GM15510 (cell line): ENCODE results near the gene UBE4B.
A peak's percentile ranks its signal among the peaks of the same experiment; 100 is the strongest.

Experiments used
- POLR2A ChIP-seq: IDR thresholded peaks from 3 replicates; pipeline ENCODE4 v1.6.1; 2011; ENCODE audit warnings: borderline replicate concordance; ENCODE audit not compliant: insufficient read length; ENCODE audit errors: extremely low read depth

Gene UBE4B

DNA sequence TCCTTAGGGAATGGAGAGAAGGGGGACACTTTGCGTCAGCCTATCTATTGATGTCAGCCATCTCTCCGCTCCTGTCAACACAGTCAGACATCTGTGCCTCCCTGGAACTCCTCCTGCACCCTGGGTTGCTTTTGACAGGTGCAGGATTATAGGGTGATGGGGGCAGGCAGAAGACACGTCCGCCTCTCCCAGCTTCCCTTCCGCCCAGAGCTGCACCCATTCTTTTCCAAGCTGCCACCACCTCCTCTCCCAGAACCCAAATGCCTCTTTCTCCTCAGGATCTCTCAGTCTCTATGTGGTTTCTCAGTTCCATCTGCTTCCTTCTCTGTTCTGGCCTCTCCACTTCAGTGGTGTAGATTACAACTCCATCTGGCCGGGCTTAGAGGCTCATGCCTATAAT, 160.5 kb downstream of the UBE4B start:
- no peak for TF ChIP-seq POLR2A

DNA sequence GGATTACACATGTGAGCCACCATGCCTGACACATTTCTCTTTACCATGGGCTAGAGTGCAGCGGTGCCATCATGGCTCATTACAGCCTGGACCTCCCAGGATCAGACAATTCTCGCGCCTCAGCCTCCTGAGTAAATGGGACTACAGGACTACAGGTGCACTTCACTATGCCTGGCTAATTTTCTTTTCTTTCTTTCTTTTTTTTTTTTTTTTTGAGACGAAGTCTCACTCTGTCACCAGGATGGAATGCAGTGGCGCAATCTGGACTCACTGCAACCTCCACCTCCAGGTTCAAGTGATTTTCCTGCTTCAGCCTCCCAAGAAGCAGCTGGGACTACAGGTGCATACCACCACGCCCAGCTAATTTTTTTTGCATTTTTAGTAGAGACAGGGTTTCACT, 162.8 kb downstream of the UBE4B start:
- no peak for TF ChIP-seq POLR2A

DNA sequence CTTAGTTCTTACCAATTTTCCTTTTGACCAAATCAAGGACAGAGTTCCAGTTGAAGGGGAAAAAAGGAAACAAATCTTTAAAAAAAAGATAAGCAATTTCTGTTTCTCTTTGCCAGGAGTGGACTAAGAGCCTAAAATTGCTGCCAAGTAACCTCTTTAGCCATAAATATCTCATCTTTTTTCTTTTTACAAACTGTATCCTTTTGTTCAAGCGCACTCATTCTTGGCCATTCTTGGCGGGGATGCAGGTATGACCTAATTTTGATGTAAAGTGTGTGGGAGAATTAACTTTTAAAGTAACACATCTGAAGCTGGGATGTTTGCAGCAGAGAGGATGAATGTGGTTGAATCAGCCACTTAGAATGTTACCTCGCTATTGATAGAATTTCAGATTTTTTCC, 164.2 kb downstream of the UBE4B start:
- TF ChIP-seq POLR2A = no peak

DNA sequence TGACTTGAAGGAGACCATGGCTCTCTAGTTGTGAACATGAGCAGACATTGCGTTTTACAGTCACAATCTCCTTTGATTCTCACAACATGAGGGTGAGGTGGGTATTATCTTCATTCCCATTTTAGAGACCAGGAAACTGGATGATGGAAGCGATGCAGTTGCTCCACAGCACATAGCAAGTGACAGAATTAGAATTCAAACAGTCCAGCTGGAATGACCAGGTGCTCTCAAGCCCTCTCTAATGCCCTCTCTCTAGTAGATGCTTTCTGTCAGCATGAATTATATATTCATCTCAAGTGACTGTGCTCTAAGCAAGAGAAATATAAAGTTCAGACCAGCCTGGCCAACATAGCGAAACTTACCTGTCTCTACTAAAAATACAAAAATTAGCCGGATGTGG, 167.9 kb downstream of the UBE4B start:
- TF ChIP-seq POLR2A = no peak

DNA sequence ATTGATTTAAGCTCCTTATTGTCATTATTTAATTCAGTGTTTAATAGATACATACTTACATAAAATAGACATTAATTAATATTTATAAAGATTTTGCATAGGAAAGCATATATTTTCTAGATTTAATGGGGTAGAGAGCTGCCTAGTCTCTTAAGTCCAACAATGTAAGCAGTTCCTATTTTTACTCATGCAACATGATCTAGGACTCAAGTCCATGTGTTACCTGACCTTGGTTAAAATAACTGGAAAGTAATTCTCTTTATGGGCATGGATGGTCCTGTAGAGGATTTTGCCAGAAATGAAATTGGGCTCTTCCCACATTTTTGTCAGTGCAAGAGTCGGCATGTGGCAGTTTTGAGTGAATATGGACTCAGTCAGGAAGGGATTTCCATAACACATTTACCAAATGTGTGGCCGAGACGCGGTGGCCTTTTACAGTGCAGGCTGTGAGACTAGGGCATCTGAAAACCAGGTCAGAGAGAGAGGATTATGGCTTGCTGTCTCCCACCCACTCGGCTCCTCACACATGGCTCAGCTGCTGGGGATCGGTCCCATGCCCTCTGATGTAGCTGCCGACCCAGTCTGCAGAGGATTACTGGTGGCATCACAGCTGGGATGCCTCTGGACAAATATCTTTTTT, 171.4 kb downstream of the UBE4B start:
- no peak for TF ChIP-seq POLR2A

DNA sequence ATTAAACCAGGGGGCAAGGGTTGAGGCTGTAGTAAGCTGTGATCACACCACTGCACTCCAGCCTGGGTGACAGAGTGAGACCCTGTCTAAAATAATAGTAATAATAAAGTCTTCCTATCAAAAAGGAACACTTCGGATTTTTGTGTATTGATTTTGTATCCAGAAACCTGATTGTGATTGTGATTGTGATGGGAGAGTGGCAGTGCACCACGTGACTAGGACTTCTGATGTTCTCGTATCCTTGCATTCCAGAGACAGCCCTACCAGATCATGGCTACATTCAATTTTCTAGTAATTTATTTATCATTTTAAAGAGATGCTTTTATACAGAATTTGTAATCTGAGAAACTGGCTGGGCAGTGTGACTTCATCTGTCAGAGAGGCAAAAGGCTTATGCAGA, 175.1 kb downstream of the UBE4B start:
- no peak for TF ChIP-seq POLR2A

DNA sequence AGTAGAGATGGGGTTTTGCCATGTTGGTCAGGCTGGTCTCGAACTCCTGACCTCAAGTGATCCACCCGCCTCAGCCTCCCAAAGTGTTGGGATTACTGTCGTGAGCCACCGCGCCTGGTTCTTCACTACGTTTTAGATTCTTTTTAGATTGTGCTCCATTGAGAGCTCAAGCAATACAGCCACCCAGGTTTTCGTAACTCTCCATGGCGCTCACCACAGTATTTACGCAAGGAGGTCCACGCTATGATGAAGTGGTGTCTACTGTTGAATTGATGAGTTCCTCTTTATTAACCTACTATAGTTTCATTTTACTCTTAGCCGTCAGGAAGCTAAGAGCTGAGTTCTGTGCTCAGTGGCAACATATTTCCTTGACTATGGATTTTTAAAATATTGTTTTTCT, 175.8 kb downstream of the UBE4B start:
- no peak for TF ChIP-seq POLR2A

DNA sequence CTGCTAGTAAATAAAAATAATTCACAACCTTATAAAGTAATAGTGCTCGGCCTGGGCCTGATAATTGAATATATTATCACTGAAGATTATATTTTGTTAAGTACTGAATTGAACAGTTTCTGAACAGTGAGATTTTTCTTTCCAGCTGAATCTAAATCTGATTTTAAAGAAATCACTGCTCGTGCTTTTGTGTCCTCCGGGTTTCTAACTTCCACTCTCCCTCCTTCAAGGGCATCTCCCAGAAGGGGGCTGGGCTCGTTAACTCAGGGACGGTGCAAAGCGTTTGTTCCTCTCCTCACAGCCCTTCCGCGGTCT, 176.8 kb downstream of the UBE4B start:
- no peak for TF ChIP-seq POLR2A

DNA sequence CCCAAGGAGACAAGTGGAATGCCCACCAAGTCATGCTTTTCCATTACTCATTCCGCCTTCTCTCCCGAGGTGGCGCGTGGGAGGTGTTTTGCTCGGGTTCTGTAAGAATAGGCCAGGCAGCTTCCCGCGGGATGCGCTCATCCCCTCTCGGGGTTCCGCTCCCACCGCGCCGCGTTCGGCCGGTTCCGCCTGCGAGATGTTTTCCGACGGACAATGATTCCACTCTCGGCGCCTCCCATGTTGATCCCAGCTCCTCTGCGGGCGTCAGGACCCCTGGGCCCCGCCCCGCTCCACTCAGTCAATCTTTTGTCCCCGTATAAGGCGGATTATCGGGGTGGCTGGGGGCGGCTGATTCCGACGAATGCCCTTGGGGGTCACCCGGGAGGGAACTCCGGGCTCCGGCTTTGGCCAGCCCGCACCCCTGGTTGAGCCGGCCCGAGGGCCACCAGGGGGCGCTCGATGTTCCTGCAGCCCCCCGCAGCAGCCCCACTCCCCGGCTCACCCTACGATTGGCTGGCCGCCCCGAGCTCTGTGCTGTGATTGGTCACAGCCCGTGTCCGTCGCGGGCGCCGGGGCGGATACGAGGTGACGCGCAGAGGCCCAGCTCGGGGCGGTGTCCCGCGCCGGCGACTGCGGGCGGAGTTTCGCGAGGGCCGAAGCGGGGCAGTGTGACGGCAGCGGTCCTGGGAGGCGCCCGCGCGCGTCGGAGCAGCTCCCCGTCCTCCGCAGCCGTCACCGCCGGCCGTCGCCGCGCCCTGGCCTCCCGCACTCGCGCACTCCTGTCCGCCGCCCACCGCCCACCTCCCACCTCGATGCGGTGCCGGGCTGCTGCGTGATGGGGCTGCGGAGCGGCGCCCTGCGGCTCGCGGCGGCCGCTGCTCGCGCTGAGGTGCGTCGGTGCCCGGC, 177.4 kb downstream of the UBE4B start, which contains the start of gene KIF1B:
Gene KIF1B, plus strand, starts transcription at position 666 of the 906 bp plus-strand sequence. CDS start 21,759 bp downstream, outside the sequence.
- peak; percentile 71 for TF ChIP-seq POLR2A

DNA sequence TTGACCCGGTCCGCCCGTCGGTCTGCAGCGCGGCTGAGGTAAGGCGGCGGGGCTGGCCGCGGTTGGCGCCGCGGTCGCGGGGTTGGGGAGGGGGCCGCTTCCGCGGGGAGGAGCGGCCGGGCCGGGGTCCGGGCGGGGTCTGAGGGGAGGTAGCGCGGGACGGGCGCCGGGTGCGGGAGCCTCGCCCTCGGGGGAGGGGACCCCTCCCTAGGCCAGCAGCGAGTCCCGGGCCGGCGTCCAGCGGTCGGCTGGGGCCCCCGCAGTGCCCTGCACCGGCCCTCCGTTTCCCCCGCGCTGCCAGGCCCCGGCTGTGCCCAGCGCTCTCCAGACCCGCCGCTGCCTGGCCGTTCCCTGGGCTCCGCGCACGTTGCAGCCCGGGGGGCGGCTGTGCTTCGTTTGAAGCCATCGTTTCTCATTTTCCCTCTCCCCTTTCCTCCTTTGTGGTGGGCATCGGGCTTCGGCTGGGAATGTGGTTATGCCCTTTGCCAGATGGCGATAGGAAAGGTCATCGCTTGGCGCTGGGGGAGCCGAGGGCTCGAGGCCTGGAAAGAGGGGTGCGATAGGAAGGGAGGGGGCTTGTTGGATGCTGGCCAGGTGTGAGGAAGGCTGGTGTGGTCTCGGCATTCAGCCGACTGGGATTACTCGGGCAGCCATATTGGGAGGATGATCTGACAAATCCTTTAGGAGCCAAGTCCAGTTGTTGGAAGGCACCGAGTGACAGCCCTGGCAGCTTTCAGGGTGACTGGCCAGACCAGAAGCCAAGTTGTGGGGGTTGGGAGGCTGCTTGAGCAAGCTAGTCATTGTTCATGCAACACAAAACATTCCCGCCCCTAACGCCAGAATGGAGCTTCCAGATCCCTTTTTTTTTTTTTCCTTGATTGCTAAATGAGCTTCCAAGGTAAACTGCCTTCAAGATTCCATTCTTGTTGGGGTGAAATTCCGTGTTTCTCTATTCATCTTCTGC, 178.4 kb downstream of the UBE4B start:
- no peak for TF ChIP-seq POLR2A

DNA sequence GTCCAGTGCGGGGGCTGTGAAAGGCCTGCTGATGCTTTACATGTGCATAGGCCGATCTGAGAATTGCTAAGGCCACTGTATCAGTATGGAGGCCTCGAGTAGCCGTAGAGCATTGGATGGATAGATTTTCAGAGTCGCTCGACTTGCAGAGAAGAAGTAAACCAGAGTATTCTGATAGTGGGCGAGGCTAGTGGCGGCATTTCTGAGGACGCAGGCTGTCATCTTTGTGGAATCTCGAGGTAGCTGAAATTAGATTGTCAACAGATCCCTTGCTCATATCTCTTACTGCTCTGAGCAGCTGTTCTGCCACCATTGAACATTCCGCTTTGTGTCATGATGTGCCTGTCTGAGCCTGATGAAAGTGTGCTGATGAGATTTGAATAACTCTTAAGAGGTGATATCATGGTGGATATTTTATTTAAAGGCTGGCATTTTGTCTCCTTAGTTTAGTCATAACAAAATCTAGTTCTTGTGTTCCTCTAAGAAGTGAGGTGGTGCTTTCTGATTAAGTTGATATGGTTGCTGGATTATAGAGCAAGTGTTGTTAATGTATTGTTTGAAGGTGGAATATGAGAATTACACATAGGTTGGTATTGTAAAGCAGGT, 179.2 kb downstream of the UBE4B start:
- TF ChIP-seq POLR2A = no peak

DNA sequence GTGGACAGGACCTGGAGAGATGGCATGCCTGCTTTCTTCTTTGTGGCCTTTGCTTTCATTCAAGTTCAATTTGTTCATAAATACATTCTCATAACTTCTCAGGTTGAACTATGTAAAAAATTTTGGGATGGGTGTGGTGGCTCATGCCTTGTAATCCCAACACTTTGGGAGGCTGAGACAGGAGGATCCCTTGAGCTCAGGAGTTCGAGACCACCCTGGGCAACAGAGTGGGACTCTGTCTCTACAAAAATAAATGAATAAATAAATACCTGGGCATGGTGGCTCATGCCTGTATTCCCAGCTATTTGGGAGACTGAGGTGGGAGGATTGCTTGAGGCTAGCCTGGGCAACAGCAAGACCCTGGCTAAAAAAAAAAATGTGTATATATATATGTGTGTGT, 179.7 kb downstream of the UBE4B start:
- no peak for TF ChIP-seq POLR2A

DNA sequence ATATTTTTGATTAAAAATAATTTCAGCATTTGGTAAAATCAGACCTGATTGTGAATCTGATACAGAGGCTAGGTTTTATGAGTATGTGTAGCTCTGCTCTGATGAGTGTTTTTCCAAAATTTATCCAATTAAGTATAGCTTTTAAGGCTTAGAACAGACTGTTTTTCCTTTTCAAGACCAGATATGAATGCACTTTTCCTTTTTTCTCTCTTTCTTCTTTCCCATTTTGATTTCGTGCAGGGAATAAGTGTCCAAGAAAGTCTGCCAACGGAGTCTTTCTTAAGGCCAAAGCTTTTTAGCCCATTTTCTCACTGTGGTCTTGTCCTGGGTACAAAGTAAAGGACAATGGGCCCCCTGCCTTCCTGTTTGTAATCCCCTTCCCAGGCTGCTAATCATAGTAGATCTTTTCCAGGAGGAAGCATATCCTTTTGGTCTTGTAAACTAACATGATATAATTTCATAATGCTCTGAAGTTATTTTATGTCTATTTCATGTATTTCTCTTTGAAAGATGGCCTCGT, 180.5 kb downstream of the UBE4B start:
- no peak for TF ChIP-seq POLR2A

DNA sequence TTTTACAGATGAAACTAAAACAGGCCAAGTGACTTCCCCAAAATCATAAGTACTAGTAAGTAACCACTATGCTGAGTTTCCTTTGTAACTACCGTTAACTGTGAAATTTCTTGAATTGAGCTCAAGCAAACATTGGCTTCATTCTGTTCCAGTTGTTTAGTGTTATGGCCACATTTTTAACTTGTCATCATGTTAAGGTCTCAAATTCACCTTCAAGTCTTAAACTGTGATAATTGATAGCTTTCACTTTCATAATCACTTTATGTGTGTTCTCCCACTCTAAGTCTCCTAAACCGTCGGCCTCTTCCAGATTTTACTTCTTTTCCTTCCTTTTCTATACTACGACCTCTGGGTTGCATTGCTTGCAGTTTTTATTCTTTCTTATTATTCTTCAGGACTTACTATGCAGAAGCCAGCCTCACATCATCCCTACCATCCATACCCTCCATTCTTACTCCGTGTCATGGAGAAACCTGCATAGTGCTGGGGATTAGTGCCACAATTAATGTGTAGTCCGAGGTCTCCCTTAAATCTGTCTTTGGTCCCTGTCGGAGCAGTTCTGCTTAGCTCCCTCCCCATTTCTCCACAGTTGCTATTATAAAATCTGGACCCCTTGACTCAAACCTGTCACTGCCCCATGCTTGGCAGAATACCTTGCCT, 183.5 kb downstream of the UBE4B start:
- no peak for TF ChIP-seq POLR2A
